Limb (tissue), 2 donors: Measurements from ENCODE around the gene MISP3.

Experiments
- DNase-seq, 2 donors: peaks; one replicate each; pipeline ENCODE4 v3.0.0-alpha.2; 2016; ENCODE audit errors: extremely low spot score in 2 of 2

Gene MISP3

DNA sequence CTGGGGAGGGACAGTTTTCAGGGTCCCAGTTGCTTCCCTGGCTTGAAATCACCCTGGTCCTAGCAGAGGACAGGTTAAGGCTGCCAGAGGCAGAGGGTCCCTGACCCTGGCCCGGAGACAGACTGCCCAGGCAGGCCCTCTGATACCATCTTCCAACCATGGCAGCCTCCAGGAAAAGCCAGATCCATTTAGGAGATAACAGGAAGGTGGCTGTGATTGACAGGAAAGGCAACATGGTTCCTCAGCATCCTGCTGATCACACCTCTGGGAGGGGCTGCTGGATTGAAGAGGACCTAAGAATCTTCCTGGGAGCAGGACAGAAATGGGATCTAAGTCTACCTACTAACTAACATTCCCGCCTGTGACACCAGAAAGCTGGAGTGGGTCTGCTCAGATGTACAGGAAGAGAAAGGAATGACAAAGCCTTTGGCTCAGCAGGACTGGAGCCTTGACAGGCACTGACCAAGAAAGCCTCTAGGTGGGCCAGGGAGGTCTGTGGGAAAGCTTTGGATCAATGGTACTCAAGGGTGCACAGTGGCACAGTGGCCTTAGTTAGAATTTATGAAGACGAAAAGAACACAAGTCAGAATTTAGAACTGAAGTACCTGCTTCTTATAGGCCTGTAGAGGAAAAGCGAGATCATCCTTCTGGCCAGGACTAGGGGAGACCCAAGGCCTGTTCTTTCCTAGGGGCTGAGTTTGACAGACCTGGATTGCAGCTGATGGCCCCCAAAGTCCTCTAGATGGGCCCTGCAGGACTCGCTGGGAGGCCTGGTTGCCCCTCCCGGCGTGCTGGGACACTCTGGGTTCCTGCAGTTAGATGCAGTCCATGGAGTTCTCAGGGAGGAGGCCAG lies 47.3 kb downstream of the MISP3 start:
- no peak for DNase-seq

DNA sequence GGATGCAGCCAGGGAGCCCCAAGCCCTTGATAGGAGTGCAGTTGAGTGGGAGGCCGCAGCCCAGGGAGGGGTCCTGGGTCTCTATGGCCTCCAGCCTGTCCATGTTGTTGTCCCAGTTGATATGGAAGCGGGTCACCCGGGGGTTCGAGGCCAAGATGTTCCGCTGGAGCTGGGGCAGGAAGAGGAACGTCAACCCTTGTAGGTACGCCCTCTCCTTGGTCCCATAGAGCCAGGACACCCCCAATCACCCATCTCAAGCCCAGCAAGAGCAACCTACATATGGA lies 47.9 kb downstream of the MISP3 start:
- DNase-seq = no peak

DNA sequence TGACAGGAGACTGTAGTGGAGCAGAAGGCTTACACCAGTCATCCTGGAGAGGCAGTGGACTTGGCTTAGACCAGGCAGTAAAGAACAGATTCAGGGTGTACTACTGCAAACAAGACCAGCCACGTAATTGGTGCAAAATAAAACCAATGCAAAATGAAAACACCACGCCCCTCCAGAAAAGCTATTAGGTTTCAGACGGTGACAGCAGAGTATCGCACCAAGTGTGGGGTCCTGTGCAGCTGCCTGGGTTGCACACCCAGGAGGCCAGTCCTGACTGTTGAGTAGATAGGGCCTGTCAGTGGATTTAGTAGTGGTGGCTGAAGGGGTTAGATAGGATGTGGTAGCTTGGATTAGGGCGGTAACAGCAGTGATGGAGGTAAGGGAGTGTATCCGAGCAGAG lies 50.3 kb downstream of the MISP3 start:
- DNase-seq = no peak
